ENCODE data around the gene MAF.

The MAF gene

GRCh38 chr16:79600638-79601091 is at the start of gene MAF:
MAF (minus strand) TSS chr16:79600737; CDS start chr16:79599902, 835 bp downstream.
- DNase-seq = peak; percentile 85

DNA sequence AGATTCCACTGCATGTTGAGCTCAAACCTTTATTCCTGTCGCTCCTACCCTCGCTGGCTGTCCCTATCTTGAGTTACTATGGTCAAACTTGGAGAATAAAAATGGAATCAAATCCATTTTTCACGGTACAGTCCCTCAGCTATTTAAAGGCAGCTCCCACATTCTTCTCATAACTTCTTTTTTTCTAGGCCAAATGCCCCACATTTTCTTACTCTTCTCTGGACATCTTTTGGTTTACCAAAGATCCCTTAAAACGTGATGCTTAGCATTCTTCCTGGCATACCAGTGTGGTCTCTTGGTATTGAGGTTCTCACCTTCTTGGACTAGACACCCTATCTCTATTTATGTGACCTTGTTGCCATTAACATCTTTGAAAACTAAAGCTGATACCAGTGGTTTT is 48.3 kb upstream of the MAF start:
- DNase-seq = no peak

GRCh38 chr16:79647586-79647985 is 47.0 kb upstream of the MAF start:
- no peak for DNase-seq

DNA sequence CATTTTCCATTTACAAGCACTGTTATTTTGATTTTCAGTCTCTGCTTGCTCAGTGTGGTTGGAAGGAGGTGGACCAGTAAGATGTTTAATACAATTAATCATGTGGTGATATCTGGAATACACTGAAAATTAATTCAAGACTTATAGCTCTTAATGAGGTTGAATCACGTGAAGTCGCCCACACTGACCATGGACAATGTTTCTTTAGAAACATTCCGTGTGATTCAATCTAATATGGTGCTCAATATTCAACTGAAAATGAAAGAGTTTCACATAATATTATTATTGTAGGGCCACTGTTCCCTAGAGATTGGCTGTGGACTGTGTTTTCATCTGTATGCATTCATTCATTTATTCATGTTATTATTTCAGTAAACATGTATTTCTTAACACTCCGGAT is 45.2 kb upstream of the MAF start:
- no peak for DNase-seq

GRCh38 chr16:79644971-79645667 is 44.6 kb upstream of the MAF start:
- DNase-seq = no peak

GRCh38 chr16:79642652-79643051 is 42.1 kb upstream of the MAF start:
- no peak for DNase-seq

DNA sequence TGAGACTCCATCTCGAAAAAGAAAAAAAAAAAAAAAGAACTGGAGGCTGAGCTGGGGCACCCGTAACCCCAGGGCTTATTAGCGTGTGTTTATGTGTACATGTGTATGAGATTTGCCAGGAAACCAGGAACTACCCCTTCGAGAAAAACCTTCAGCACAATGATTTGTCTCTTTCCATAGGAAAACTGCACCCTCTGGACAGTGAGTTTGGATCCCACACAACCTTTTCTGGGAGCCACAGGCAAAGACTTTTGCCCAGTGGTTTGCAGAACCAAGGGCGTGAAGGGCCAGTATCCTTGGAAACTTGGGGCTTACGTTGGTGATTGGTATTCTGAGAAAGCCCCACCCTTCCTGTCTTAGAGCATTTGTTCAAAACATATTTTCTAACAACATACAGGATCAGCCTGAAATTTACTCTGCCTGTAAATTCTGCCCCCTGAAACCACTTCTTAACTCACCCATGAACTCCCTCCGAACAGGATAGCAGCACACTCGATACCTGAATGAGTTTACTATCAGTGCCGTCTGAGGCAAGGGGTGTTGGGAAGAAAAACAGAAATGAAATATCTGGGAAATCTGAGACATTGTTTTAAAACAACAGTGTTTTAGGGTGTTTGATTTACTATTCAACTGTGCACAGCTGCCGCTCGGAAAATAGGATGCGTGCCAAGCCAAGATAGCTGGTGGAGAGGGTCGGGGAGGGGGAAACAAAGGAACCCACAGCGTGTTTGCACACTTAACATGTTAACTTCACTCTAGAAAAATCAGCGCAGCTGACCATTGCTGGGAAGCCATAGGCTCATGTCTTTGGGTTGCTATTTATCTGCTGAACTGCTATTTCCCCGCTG is 40.2 kb upstream of the MAF start:
- no peak for DNase-seq

GRCh38 chr16:79639576-79640311 is 39.2 kb upstream of the MAF start:
- no peak for DNase-seq

- DNase-seq = no peak
Observed at GRCh38 chr16:79638386-79638785, 37.8 kb upstream of the MAF start.

- DNase-seq = no peak
Observed at GRCh38 chr16:79635488-79635887, 35.0 kb upstream of the MAF start.

DNA sequence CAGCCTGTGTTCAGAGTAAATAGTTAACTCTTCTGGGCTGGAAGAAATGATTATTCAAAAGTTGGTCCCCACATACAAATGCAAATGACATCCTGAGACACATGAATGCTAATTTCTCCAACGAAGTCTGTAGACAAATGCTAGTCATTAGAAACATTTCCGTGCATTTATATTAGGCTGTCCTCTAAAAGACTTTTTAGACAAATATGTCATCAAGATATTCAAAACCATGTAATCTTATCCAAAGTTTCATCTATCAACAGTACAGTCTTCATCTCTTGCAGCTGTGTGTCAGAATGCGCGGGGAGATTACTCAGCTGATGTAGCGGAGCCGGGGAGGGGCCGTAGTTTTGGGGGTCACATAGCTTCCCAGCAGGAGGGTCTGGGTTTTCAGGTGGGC is 33.8 kb upstream of the MAF start:
- no peak for DNase-seq

DNA sequence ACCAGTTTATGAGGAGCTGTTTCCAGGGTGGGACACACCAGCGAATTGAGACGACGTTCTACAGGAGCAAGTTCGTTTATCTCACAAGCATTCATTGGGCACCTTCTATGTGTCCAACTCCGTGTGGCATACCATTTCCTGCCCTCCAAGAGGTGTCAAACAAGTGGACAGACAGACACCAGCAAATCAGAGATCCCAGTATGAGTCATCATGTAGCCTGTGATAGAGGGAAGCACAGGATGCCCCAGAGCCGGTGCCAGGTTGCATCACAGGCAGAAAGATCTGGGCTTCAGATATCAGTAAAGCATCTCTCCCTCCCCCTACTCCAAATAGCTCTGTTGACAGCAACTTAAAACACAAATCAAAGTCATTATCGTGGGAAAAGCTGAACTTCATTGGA is 31.8 kb upstream of the MAF start:
- DNase-seq = no peak

GRCh38 chr16:79628988-79629387 is 28.5 kb upstream of the MAF start:
- no peak for DNase-seq

DNA sequence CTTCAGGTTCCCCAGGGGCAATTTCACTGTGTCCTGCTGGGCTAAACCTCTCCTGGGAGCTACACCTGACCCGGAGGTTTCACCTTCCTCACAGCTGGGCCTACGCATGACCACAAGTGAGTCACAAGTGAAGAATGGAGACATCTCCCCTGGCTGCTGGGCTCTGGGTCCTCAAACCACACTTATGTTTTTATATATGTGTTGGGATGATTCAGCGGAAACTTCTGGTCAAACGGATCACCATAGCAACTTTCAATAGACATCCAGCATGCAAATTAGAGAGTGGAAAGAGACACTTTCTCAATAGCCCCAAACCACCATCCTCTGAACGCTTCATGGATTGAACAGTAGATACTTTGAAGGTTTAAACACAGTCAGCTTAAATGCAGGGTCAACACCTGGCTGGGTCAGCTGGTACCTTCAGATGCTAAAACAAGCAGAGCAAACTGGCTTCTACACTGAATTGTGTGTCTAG is 28.0 kb upstream of the MAF start:
- peak; percentile 75 for DNase-seq

DNA sequence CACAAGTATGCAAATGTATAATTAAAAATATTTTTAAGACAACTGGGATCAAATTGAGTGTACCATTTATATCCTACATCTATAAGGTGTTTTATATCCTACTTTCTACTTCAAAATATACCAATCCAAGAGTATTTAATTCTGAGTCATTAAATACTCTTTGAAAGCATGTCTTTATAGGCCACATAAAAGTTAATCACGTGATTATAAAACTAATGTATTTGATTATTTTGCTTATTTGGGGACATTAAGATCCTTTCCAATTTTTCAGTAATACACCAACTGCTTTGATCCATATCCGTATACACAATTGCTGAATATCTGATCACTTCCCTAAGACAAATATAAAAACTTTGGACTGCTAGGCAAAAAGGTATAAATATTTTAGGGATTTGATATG is 26.6 kb upstream of the MAF start:
- DNase-seq = no peak

DNA sequence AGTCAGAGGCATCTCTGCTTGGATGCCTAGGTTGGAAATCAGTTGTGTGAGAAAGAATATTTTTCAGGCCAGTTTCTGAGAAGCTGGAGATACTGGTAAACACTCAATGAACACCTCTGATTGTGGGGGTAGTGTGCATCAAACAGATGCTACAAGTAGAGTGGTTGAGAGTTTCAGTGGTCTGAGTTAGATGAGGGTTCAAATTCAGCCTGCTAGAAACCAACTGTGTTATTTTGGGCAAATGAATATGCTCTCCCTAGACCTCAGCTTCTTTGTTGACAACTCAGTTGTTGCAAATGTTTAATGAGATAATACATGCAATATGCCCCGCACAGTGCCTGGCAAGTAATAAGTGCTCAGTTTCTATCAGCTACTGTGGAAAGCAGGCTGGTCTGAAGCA is 25.2 kb upstream of the MAF start:
- no peak for DNase-seq

GRCh38 chr16:79623824-79624223 is 23.3 kb upstream of the MAF start:
- DNase-seq = no peak

DNA sequence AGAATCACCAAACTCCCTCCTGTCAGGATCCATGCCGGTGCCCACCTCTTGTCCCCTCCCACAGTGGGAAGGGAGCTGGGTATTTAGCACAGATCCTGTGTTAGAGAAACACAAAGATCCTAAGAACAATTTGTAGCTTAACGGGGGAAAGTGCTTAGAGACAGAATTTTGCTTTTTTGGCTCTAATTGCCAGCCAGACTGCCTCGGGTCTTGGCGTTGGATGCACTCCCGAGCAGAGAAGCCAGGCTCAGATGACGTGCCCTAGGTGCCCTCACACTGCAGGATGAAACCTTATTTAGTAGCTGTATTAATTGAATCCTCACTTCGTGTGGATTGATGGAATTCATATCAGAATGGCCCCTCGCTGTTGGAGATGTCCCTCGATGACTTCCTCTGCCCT is 22.5 kb upstream of the MAF start:
- DNase-seq = no peak

- no peak for DNase-seq
Observed at GRCh38 chr16:79621027-79621426, 20.5 kb upstream of the MAF start.

- peak; percentile 62 for DNase-seq
Observed at GRCh38 chr16:79618692-79619050, 18.1 kb upstream of the MAF start.

DNA sequence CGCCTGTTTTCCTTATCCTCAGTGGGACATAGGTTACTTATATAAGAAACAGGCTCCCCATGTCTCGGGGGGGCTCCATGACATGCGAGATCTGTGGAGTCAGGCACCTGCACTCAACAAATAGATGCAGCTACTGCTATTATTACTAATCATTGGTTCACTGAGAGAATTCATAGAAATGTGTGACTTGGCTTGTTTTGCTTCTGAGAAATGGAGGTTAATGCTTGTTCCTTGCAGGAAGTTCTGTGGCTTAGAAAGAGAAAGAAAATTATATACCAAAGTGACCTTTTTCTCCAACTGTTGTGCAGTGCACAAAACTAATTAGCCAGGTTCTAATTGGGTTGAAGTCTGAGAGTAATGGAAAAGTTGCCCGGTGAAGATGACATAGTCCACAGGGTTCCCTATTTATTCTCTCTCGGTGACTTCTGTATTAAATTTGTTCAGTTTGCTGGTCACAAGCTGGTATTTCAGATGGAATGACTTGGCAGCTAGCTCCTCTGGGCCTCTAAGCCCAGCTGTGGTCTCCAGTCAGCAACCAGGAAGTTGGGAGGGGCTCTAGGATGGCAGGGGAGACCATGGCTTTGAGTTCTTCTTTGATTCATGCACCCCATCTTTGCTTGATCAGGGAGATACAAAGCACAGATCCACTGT is 17.6 kb upstream of the MAF start:
- DNase-seq = no peak

DNA sequence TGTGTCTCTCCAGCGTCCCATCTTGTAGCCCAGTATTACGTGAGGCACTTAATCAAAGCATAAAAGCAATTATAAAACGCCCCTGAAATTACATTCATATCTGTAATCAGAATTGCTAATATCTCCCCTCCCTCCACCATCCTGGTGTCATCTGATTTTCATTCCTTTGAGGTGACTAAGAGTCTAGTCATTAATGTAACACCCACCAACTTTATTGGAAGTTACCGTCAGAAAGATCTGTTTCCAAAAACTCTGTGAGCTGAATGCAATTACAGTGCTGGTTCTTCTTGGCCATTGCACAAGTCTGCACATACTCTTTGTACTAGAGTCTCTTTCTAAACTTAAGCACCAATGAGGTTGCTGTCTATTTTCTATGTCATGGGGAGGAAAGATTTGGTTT is 12.5 kb upstream of the MAF start:
- no peak for DNase-seq

GRCh38 chr16:79612207-79612606 is 11.7 kb upstream of the MAF start:
- DNase-seq = no peak

Measured in activated CD8-positive, alpha-beta memory T cell treated with anti-CD3 and anti-CD28 coated beads, Interleukin-2, amount 50 U/mL, for 48 hours (primary cell).